HL-60 (cell line): ENCODE data around the gene SERPINB7.

Experiments
- TF ChIP-seq, protein P1 (sequence below): IDR thresholded peaks from one replicate; pipeline ENCODE4 v1.5.1; 2011; ENCODE audit warnings: low read length, control low read depth, inconsistent platforms; ENCODE audit not compliant: insufficient read depth
- TF ChIP-seq, protein P2 (sequence below): IDR thresholded peaks from 2 replicates; pipeline ENCODE4 v1.6.1; 2012; ENCODE audit warnings: low read depth; ENCODE audit not compliant: insufficient replicate concordance

- TF ChIP-seq, protein P1, sequence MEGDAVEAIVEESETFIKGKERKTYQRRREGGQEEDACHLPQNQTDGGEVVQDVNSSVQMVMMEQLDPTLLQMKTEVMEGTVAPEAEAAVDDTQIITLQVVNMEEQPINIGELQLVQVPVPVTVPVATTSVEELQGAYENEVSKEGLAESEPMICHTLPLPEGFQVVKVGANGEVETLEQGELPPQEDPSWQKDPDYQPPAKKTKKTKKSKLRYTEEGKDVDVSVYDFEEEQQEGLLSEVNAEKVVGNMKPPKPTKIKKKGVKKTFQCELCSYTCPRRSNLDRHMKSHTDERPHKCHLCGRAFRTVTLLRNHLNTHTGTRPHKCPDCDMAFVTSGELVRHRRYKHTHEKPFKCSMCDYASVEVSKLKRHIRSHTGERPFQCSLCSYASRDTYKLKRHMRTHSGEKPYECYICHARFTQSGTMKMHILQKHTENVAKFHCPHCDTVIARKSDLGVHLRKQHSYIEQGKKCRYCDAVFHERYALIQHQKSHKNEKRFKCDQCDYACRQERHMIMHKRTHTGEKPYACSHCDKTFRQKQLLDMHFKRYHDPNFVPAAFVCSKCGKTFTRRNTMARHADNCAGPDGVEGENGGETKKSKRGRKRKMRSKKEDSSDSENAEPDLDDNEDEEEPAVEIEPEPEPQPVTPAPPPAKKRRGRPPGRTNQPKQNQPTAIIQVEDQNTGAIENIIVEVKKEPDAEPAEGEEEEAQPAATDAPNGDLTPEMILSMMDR, result no peak
- TF ChIP-seq, protein P2, sequence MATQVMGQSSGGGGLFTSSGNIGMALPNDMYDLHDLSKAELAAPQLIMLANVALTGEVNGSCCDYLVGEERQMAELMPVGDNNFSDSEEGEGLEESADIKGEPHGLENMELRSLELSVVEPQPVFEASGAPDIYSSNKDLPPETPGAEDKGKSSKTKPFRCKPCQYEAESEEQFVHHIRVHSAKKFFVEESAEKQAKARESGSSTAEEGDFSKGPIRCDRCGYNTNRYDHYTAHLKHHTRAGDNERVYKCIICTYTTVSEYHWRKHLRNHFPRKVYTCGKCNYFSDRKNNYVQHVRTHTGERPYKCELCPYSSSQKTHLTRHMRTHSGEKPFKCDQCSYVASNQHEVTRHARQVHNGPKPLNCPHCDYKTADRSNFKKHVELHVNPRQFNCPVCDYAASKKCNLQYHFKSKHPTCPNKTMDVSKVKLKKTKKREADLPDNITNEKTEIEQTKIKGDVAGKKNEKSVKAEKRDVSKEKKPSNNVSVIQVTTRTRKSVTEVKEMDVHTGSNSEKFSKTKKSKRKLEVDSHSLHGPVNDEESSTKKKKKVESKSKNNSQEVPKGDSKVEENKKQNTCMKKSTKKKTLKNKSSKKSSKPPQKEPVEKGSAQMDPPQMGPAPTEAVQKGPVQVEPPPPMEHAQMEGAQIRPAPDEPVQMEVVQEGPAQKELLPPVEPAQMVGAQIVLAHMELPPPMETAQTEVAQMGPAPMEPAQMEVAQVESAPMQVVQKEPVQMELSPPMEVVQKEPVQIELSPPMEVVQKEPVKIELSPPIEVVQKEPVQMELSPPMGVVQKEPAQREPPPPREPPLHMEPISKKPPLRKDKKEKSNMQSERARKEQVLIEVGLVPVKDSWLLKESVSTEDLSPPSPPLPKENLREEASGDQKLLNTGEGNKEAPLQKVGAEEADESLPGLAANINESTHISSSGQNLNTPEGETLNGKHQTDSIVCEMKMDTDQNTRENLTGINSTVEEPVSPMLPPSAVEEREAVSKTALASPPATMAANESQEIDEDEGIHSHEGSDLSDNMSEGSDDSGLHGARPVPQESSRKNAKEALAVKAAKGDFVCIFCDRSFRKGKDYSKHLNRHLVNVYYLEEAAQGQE, result no peak
Observed at GRCh38 chr18:63832470-63832869, 57.3 kb downstream of the SERPINB7 start.
